Mesenchymal stem cell (in vitro differentiated cells and primary cell): ENCODE data around the gene TNFRSF1B.

Experiments
- DNase-seq: peaks from one replicate; pipeline ENCODE4 v3.0.0-alpha.2; 2013
- H2AFZ ChIP-seq: one replicate; pipeline ENCODE4 v1.6.1; 2013; ENCODE audit warnings: low read depth, mild to moderate bottlenecking, control low read depth, inconsistent platforms, low read length, moderate library complexity
- H2AK5ac ChIP-seq: 2 replicates; pipeline ENCODE4 v1.6.1; 2013; ENCODE audit warnings: low read length, moderate library complexity, mild to moderate bottlenecking, inconsistent platforms; ENCODE audit not compliant: severe bottlenecking
- H2BK120ac ChIP-seq: one replicate; pipeline ENCODE4 v1.6.1; 2013; ENCODE audit warnings: low read depth, mild to moderate bottlenecking, inconsistent platforms, low read length, moderate library complexity
- H2BK12ac ChIP-seq, 2 experiments: one replicate each; pipeline ENCODE4 v1.6.1; 2013; ENCODE audit warnings: inconsistent platforms in 2 of 2, low read length in 2 of 2, mild to moderate bottlenecking in 2 of 2, moderate library complexity in 2 of 2, control low read depth in 1 of 2
- H2BK15ac ChIP-seq: one replicate; pipeline ENCODE4 v1.6.1; 2013; ENCODE audit warnings: mild to moderate bottlenecking, low read depth, inconsistent platforms; ENCODE audit not compliant: poor library complexity, severe bottlenecking
- H2BK5ac ChIP-seq: 2 replicates; pipeline ENCODE4 v1.6.1; 2013; ENCODE audit warnings: low read depth, mild to moderate bottlenecking, low read length, control low read depth, inconsistent platforms; ENCODE audit not compliant: poor library complexity, severe bottlenecking
- H3K14ac ChIP-seq, 2 experiments: one replicate each; pipeline ENCODE4 v1.6.1; 2013; ENCODE audit warnings: inconsistent platforms in 2 of 2, low read length in 2 of 2, control low read depth in 1 of 2, mild to moderate bottlenecking in 1 of 2, moderate library complexity in 1 of 2
- H3K18ac ChIP-seq, 2 experiments: one replicate each; pipeline ENCODE4 v1.6.1; 2013; ENCODE audit warnings: inconsistent platforms in 2 of 2, low read length in 2 of 2, control low read depth in 1 of 2, low read depth in 1 of 2, mild to moderate bottlenecking in 1 of 2
- H3K23ac ChIP-seq, 2 experiments: one replicate each; pipeline ENCODE4 v1.6.1; 2013; ENCODE audit warnings: inconsistent platforms in 2 of 2, low read length in 2 of 2, mild to moderate bottlenecking in 2 of 2, moderate library complexity in 2 of 2, control low read depth in 1 of 2
- H3K27ac ChIP-seq: 2 replicates; pipeline ENCODE4 v1.5.1; 2013; ENCODE audit warnings: mild to moderate bottlenecking, moderate library complexity, low read length, control low read depth, inconsistent platforms; ENCODE audit not compliant: poor library complexity, severe bottlenecking
- H3K27me3 ChIP-seq, 2 experiments: 2 replicates each; pipeline versions ENCODE4 v1.6.1 to v1.7.0; 2013; ENCODE audit warnings: low read length in 2 of 2, mild to moderate bottlenecking in 2 of 2, moderate library complexity in 2 of 2, control low read depth in 1 of 2, inconsistent platforms in 1 of 2; ENCODE audit not compliant: control insufficient read depth in 1 of 2, insufficient read depth in 1 of 2
- H3K36me3 ChIP-seq, 2 experiments: 2 replicates each; pipeline versions ENCODE4 v1.6.1 to v1.7.0; 2013; ENCODE audit warnings: low read length in 2 of 2, control low read depth in 1 of 2, inconsistent platforms in 1 of 2, low read depth in 1 of 2, mild to moderate bottlenecking in 1 of 2; ENCODE audit not compliant: insufficient read depth in 2 of 2, control insufficient read depth in 1 of 2
- H3K4ac ChIP-seq, 2 experiments: one replicate each; pipeline ENCODE4 v1.6.1; 2013; ENCODE audit warnings: inconsistent platforms in 2 of 2, low read length in 2 of 2, mild to moderate bottlenecking in 2 of 2, moderate library complexity in 2 of 2, control low read depth in 1 of 2, low read depth in 1 of 2
- H3K4me1 ChIP-seq: 2 replicates; pipeline ENCODE4 v1.6.1; 2013; ENCODE audit warnings: low read depth, low read length, control low read depth; ENCODE audit not compliant: control insufficient read depth, insufficient read depth
- H3K4me2 ChIP-seq: 2 replicates; pipeline ENCODE4 v1.6.1; 2013; ENCODE audit warnings: low read length, mild to moderate bottlenecking, inconsistent platforms; ENCODE audit not compliant: poor library complexity, severe bottlenecking
- H3K4me3 ChIP-seq, 2 experiments: 2 replicates each; pipeline versions ENCODE4 v1.5.1 to v1.7.0; 2013; ENCODE audit warnings: low read length in 2 of 2, mild to moderate bottlenecking in 2 of 2, control low read depth in 1 of 2, low read depth in 1 of 2; ENCODE audit not compliant: insufficient read depth in 1 of 2
- H3K79me1 ChIP-seq: replicated peaks from 2 replicates; pipeline ENCODE4 v1.6.1; 2013; ENCODE audit warnings: mild to moderate bottlenecking, control low read depth, low read length, inconsistent platforms; ENCODE audit not compliant: poor library complexity, severe bottlenecking
- H3K9ac ChIP-seq: 2 replicates; pipeline ENCODE4 v1.7.0; 2013; ENCODE audit warnings: mild to moderate bottlenecking, low read length, moderate library complexity
- H3K9me3 ChIP-seq: 2 replicates; pipeline ENCODE4 v1.7.0; 2013; ENCODE audit warnings: mild to moderate bottlenecking, low read length; ENCODE audit not compliant: control insufficient read depth
- H4K8ac ChIP-seq: one replicate; pipeline ENCODE4 v1.6.1; 2013; ENCODE audit warnings: inconsistent platforms, mild to moderate bottlenecking, low read length, moderate library complexity
- H4K91ac ChIP-seq: one replicate; pipeline ENCODE4 v1.6.1; 2013; ENCODE audit warnings: mild to moderate bottlenecking, low read length, inconsistent platforms
- WGBS: methylation state at CpG from one replicate; pipeline ENCODE4 v1.1.7; 2013; ENCODE audit warnings: mixed read lengths; 5-methylcytosine and 5-hydroxymethylcytosine counted together

The TNFRSF1B gene

DNA sequence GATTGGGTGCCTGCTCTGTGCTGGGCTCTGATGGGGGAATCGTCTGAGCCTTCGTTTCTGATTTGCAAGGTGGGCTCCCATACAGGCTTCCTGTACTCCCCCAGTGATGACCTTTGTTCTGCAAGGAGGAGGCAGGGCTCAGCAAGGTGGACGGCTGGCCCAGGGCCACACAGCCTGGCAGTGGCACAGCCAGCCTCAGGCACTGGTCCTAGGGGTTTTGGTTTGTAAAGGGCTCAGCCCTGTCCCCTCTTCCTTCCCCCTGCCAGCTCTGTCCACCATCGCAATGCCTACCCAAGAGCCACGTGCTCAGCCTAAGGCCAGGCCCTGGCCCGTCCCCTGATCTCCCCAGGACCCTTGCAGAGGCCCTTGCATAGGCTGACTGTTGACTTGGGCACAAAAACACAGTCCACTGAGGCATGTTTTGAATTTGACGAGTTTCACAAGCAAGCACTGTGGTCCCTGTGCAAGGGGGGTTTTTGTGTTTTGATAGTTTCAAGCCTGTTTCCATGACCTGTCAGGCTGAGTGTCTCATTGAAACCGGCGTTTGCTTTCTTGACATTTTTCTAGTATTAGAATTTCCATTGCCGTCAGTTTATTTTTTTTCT lies 39.5 kb upstream of the TNFRSF1B start:
- Histone ChIP-seq H3K36me3 (no peaks in the 10 kb centered on the region), H3K23ac (peak overlapping the region in 1 of 2 experiments; percentile 41), H3K4me2 (no peak overlapping the region), H3K27ac (no peak overlapping the region), H3K4ac (no peak overlapping the region), H3K4me1 (no peaks in the 10 kb centered on the region), H2BK5ac (no peak overlapping the region), H2BK120ac (peak overlapping the region; percentile 4), H3K4me3 (no peak overlapping the region), H4K8ac (no peak overlapping the region), H2BK12ac (peak overlapping the region in 1 of 2 experiments; percentile 7), H2AK5ac (no peak overlapping the region), H3K9me3 (no peaks in the 10 kb centered on the region), H3K18ac (no peak overlapping the region), H3K79me1 (no peaks in the 10 kb centered on the region), H3K14ac (no peak overlapping the region), H3K27me3 (peaks cover 7 to 12% of the 10 kb centered on the region in 2 experiments), H4K91ac (peak overlapping the region; percentile 22), H2BK15ac (peak overlapping the region; percentile 75), H2AFZ (no peak overlapping the region), H3K9ac (no peak overlapping the region)
- DNase-seq = no peak
- WGBS = 88% methylated on average over 9 of the region's 10 CpGs

- no peak overlapping the region for H2AK5ac ChIP-seq
- H4K8ac ChIP-seq = no peak overlapping the region
- WGBS = 89% methylated on average over 15 of the region's 15 CpGs
- peaks cover 7 to 11% of the 10 kb centered on the region in 2 experiments for H3K27me3 ChIP-seq
- no peak overlapping the region for H3K27ac ChIP-seq
- no peaks in the 10 kb centered on the region for H3K4me1 ChIP-seq
- DNase-seq = no peak
- no peak overlapping the region for H2BK15ac ChIP-seq
- no peaks in the 10 kb centered on the region for H3K79me1 ChIP-seq
- no peak overlapping the region for H3K18ac ChIP-seq
- no peak overlapping the region for H2BK5ac ChIP-seq
- no peak overlapping the region for H3K23ac ChIP-seq
- no peak overlapping the region for H3K4me3 ChIP-seq
- no peak overlapping the region for H2AFZ ChIP-seq
- H2BK12ac ChIP-seq = no peak overlapping the region
- H3K4ac ChIP-seq = no peak overlapping the region
- H4K91ac ChIP-seq = no peak overlapping the region
- no peaks in the 10 kb centered on the region for H3K9me3 ChIP-seq
- no peak overlapping the region for H2BK120ac ChIP-seq
- H3K9ac ChIP-seq = no peak overlapping the region
- no peak overlapping the region for H3K4me2 ChIP-seq
- H3K14ac ChIP-seq = no peak overlapping the region
- no peaks in the 10 kb centered on the region for H3K36me3 ChIP-seq
Observed at GRCh38 chr1:12128120-12128519, 38.7 kb upstream of the TNFRSF1B start.

GRCh38 chr1:12129624-12130023 lies 37.2 kb upstream of the TNFRSF1B start:
- H3K27me3 ChIP-seq = peaks cover 0 to 4% of the 10 kb centered on the region in 2 experiments
- H2BK15ac ChIP-seq = no peak overlapping the region
- H2BK5ac ChIP-seq = no peak overlapping the region
- no peak overlapping the region for H3K9ac ChIP-seq
- no peaks in the 10 kb centered on the region for H3K4me1 ChIP-seq
- no peak overlapping the region for H2AK5ac ChIP-seq
- WGBS = 94% methylated on average over 9 of the region's 12 CpGs
- H2BK120ac ChIP-seq = no peak overlapping the region
- no peak overlapping the region for H3K4ac ChIP-seq
- DNase-seq = no peak
- no peak overlapping the region for H3K4me2 ChIP-seq
- no peak overlapping the region for H3K23ac ChIP-seq
- H3K18ac ChIP-seq = no peak overlapping the region
- H3K27ac ChIP-seq = no peak overlapping the region
- no peak overlapping the region for H3K14ac ChIP-seq
- no peak overlapping the region for H2BK12ac ChIP-seq
- no peaks in the 10 kb centered on the region for H3K9me3 ChIP-seq
- H4K8ac ChIP-seq = no peak overlapping the region
- H2AFZ ChIP-seq = no peak overlapping the region
- no peaks in the 10 kb centered on the region for H3K79me1 ChIP-seq
- no peak overlapping the region for H4K91ac ChIP-seq
- H3K4me3 ChIP-seq = no peak overlapping the region
- no peaks in the 10 kb centered on the region for H3K36me3 ChIP-seq

DNA sequence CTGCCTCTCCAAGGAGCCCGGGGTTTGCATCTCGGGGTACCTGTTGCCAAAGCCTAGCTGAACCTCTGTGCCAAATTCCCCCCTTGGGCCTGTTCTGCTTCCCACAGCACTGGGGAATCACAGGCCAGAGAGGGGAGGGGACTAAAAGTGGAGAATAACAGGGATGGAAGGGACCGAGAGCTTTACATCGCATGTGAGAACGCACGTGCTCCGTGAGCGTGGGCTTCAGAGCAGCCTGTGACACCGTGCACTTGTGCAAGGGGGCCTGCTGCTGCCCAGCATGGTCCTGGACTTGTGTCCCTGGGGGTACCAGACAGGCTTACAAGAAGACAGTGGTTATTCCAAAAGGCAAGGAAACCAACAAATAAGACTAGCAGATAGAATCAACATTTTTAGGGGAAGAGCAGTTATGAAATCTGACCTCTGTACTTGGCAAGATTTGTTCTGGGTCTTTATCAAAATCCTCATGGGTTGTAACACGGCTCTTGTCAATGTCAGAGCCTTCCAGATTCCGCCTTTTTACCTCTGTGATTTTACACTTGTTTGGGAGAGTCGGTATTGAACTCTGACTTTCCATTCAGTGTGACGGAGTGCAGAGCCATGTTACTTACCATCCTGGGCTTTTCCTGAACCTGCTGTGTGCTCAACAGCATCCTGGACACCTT lies 36.2 kb upstream of the TNFRSF1B start:
- Histone ChIP-seq H3K4ac (no peak overlapping the region), H3K4me3 (no peak overlapping the region), H2BK15ac (no peak overlapping the region), H3K36me3 (no peaks in the 10 kb centered on the region), H2BK5ac (no peak overlapping the region), H3K14ac (no peak overlapping the region), H4K91ac (no peak overlapping the region), H3K9ac (no peak overlapping the region), H3K4me2 (no peak overlapping the region), H4K8ac (no peak overlapping the region), H2AK5ac (no peak overlapping the region), H2AFZ (no peak overlapping the region), H3K27me3 (peaks cover 0 to 4% of the 10 kb centered on the region in 2 experiments), H2BK12ac (no peak overlapping the region), H3K4me1 (no peaks in the 10 kb centered on the region), H3K79me1 (no peaks in the 10 kb centered on the region), H3K9me3 (no peaks in the 10 kb centered on the region), H3K23ac (no peak overlapping the region), H3K27ac (no peak overlapping the region), H2BK120ac (no peak overlapping the region), H3K18ac (no peak overlapping the region)
- no peak for DNase-seq
- 81% methylated on average over 13 of the region's 13 CpGs for whole genome bisulfite sequencing
